Measurements from ENCODE around the gene CRACR2A. TPM values are rescaled to one million over a fixed set of nuclear protein-coding genes. Genes with fewer than 3 reads are reported as not detected.

CRACR2A gene
- total RNA-seq, 1 experiment from 2014 or later, result 9.5 TPM

- no peaks in the 10 kb centered on the region for H3K9me3 ChIP-seq
- H3K4me3 ChIP-seq, result no peak overlapping the region
- no peaks in the 10 kb centered on the region for H3K27me3 ChIP-seq
- DNase-seq, result no peak
- 0 out of 2 replicates have a peak, but pooled peaks cover 2% of the 10 kb centered on the region for H3K36me3 ChIP-seq
Measured at GRCh38 chr12:3740480-3741231, 12.3 kb downstream of the CRACR2A start.

DNA sequence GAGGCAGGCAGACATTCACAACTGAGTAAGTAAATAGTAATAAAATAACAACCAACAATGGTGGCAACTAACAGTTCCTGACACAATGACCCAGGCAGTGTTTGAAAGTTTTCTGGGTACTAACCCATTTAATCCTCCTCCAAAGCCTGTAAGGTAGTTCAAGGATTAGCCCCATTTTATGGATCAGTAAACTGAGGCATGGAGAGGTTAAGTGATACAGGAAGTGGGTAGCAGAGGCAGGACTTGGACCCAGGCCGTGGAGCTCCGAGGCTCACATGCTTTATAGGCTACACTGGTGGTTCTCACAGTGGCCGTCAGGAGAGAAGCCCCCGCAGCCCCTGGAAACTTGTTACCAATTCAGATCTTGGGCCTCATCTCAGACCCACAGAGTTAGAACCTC is 17.5 kb downstream of the CRACR2A start:
- DNase-seq, result no peak
- H3K4me3 ChIP-seq, result no peak overlapping the region
- no peaks in the 10 kb centered on the region for H3K9me3 ChIP-seq
- H3K27me3 ChIP-seq, result no peaks in the 10 kb centered on the region
- no peaks in the 10 kb centered on the region; the same call in 1 of the 2 replicates for H3K36me3 ChIP-seq

DNA sequence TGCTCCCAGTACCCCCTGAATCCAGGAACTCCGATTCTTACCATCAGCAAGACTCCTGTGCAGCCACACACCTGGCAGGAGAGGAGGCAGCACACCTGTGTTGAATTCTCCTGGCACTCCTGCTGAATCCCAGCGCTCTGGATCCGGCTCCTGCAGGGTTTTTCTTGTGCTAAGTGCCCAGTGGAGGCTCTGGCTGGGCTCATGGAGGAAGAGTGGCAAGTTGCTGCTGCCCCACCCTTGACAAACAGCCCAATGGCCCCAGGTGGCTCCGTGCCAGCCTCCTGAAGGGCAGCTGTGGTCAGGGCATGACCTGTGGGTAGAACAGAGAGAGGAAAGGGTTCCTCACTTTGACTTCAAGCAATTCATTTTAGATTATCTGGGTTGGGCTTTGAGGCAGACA is 20.0 kb downstream of the CRACR2A start:
- Histone ChIP-seq H3K36me3 (no peaks in the 10 kb centered on the region; the same call in 1 of the 2 replicates), H3K9me3 (no peaks in the 10 kb centered on the region), H3K27me3 (no peaks in the 10 kb centered on the region), H3K4me3 (no peak overlapping the region)
- DNase-seq, result no peak

GRCh38 chr12:3730111-3730510 is 22.8 kb downstream of the CRACR2A start:
- no peaks in the 10 kb centered on the region for H3K9me3 ChIP-seq
- no peak overlapping the region for H3K4me3 ChIP-seq
- no peak for DNase-seq

DNA sequence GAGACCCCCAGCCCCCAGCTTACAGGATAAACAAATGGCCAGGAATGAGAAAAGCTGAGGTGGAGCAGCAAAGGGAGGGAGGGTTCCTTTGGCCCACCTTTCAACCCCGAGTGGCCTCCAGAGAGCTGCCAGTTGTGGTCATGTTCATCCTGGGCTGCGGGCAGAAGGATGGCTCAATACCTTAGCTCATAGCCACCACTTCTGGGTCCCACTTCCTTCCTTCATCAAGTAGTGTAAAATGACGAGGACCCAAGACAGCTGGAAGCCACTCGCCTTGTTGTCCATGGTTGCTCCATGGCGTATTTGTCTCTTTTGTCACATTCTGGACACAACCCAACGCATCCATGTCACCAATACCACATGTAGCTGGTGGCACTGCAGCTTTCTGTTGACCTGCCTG is 24.2 kb downstream of the CRACR2A start:
- Histone ChIP-seq H3K27me3 (no peaks in the 10 kb centered on the region), H3K9me3 (no peaks in the 10 kb centered on the region), H3K36me3 (no peaks in the 10 kb centered on the region), H3K4me3 (no peak overlapping the region)
- DNase-seq, result no peak

More at GRCh38 chr12:3730111-3730510, 22.8 kb downstream of the CRACR2A start:
- no peaks in the 10 kb centered on the region for H3K27me3 ChIP-seq
- no peaks in the 10 kb centered on the region; the same call in 1 of the 2 replicates for H3K36me3 ChIP-seq

DNA sequence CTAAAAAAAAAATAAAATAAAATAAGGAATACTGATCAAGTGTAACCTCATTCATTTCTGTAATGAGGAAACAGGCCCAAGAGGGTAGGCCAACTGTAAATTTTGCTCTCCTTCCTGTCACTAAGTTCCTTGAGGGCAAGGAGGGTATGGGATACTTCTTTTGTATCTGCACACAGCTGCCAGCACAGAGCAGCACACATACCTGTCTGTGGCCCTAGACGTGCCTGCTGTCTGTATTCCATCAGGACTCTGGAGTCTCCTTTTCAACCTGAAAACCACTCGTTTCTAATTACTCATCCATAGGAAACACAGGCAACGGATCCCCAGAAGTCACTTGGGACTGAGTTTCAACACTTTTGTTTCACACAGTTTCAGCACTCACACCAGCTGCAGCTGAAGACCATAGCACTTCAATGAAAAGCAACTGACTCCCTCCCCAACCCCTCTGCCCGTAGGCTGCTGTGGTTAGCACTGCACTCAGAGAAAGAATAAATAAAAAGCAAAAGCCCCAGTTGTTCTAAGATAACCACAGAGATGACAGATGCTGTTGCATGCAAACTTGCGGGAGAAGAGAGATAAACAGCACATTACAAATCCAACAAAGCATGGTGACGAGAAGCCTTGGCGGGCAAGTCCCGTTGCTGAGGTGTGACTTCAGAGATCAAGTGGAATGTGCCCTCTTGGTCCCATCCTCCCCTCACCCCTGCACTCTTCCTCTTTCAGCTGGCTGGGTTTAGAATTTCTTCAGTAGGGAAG is 24.9 kb downstream of the CRACR2A start:
- no peak for DNase-seq
- H3K9me3 ChIP-seq, result no peaks in the 10 kb centered on the region
- H3K36me3 ChIP-seq, result no peaks in the 10 kb centered on the region
- H3K4me3 ChIP-seq, result no peak overlapping the region
- no peaks in the 10 kb centered on the region for H3K27me3 ChIP-seq

- no peaks in the 10 kb centered on the region for H3K27me3 ChIP-seq
Measured at GRCh38 chr12:3727354-3727753, 25.6 kb downstream of the CRACR2A start.

DNA sequence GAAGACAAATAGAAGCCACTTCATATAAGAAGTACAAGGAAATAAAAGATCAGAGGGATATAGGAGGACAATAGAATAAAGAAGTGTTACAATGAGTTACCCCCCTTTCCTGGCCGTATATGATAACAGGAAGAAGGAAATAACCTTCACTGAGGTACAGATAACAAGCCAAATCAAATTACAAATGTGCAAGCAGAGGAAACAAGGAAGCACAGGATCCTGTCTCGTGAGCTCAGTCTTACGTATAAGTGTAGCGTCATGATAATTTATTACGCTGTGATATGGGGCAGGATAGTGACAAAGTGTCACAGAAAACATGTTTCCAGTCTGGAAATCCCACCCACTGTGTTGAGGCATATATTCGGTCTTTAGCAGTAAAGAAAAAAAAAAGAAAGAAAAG is 26.5 kb downstream of the CRACR2A start:
- H3K36me3 ChIP-seq, result no peaks in the 10 kb centered on the region
- no peaks in the 10 kb centered on the region for H3K27me3 ChIP-seq
- H3K4me3 ChIP-seq, result no peak overlapping the region
- H3K9me3 ChIP-seq, result no peaks in the 10 kb centered on the region
- no peak for DNase-seq

More at GRCh38 chr12:3727354-3727753, 25.6 kb downstream of the CRACR2A start:
- no peak overlapping the region for H3K4me3 ChIP-seq
- no peaks in the 10 kb centered on the region for H3K36me3 ChIP-seq
- H3K9me3 ChIP-seq, result no peaks in the 10 kb centered on the region
- no peak for DNase-seq

DNA sequence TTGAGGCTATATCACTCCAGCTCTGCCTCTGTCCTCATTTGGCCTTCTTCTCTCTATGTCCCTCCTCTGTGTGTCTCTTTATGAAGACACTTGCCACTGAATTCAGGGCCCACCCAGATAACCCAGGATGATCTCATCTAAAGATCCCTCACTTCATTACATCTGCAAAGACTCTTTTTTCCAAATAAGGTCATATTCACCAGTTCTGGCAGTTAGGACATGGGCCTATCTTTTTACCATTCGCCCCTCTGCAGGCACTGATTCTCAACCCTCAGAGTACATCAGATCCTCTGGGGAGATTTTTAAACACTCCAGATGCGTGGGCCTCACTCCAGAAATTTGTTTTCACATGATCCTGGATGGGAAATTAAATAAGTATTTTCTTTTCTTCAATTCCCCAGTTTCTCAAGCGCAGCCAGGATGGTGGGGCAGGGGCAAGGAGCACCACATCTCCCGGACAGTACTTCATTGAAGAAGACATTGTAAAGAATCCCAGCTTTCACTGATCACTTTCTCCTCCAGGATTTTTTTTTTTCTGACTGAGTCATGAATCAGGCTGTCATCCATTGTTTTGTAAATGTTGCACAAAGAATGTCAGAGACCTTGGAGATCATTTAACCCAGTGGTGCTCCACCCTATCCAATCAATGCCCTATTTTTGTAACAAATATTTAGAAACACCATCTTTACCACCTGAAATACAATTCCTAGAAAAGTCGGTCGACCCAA is 27.4 kb downstream of the CRACR2A start:
- DNase-seq, result no peak
- Histone ChIP-seq H3K27me3 (no peaks in the 10 kb centered on the region), H3K4me3 (no peak overlapping the region), H3K9me3 (no peaks in the 10 kb centered on the region), H3K36me3 (no peaks in the 10 kb centered on the region)

DNA sequence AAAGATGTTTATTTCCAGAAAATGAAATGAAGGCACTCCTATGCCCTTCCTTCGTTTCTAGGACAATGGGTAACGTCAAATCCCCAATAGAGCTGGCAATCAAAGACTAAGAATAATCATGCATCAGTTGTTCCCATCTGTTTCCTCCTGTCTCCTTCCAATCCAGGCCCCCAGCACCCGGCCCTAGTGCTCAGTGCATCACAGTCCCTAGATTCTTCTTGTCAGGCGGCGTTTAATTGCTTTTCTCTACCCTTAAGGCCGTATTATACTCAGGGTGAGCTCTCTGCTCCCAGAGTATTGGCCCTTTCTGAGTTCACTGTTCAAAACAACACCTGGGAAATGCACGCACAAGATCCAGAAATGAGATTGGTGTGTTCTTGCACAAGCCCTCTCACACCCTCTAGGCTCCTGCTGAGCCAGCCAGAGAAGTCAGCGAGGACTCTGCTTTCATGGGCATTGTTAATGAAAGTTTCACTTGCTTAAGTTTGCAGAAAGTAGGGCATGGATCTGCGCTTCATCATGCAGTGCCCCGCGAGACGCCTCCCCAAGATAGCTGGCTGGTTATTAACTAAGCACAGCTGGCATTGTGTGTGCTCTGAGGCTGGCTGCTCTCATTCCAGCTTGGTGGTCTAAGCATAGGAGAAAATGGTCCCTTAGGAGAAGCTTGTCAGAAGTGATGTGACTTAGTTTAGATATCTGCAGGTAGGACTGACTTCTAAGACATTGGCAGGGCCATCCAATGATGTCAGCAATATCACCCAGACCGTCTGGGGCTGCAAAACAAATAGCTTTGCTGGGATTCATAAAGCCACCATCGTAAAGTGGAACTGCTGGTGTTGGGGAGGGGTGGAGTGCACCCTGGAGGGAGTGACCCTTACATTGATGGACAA is 28.7 kb downstream of the CRACR2A start:
- Histone ChIP-seq H3K27me3 (no peaks in the 10 kb centered on the region), H3K9me3 (no peaks in the 10 kb centered on the region), H3K4me3 (no peak overlapping the region), H3K36me3 (no peaks in the 10 kb centered on the region)
- no peak for DNase-seq

GRCh38 chr12:3722368-3722767 is 30.5 kb downstream of the CRACR2A start:
- H3K9me3 ChIP-seq, result no peaks in the 10 kb centered on the region
- no peaks in the 10 kb centered on the region for H3K27me3 ChIP-seq
- DNase-seq, result no peak
- H3K4me3 ChIP-seq, result no peak overlapping the region
- H3K36me3 ChIP-seq, result no peaks in the 10 kb centered on the region; the same call in 1 of the 2 replicates

DNA sequence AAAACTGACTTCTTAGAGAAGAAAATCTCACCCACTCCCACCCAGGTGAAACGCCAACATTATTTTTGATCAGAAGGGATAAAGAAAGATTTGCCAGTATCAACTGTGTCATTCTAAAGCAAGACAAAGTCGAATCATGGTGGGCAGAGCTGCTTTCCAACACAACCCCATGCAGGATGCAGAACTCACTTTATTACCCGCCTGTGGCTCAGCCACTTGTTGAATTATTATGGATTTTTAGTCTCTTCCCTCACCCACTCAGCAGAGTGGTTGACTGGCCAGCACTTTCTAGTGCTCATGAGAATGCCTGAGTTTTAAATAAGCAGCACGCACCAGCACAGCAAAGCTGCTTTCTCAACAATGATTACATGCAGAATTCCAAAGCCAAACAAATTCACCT is 32.1 kb downstream of the CRACR2A start:
- Histone ChIP-seq H3K27me3 (no peaks in the 10 kb centered on the region), H3K36me3 (no peaks in the 10 kb centered on the region; the same call in 1 of the 2 replicates), H3K4me3 (no peak overlapping the region), H3K9me3 (no peaks in the 10 kb centered on the region)
- no peak for DNase-seq

GRCh38 chr12:3718100-3718499 is 34.8 kb downstream of the CRACR2A start:
- Histone ChIP-seq H3K36me3 (no peaks in the 10 kb centered on the region; the same call in 1 of the 2 replicates), H3K9me3 (no peaks in the 10 kb centered on the region), H3K27me3 (no peaks in the 10 kb centered on the region), H3K4me3 (no peak overlapping the region)
- DNase-seq, result no peak

GRCh38 chr12:3717283-3717898 is 35.5 kb downstream of the CRACR2A start:
- no peak for DNase-seq
- H3K36me3 ChIP-seq, result no peaks in the 10 kb centered on the region; the same call in 1 of the 2 replicates
- H3K9me3 ChIP-seq, result no peaks in the 10 kb centered on the region
- no peak overlapping the region for H3K4me3 ChIP-seq
- no peaks in the 10 kb centered on the region for H3K27me3 ChIP-seq

DNA sequence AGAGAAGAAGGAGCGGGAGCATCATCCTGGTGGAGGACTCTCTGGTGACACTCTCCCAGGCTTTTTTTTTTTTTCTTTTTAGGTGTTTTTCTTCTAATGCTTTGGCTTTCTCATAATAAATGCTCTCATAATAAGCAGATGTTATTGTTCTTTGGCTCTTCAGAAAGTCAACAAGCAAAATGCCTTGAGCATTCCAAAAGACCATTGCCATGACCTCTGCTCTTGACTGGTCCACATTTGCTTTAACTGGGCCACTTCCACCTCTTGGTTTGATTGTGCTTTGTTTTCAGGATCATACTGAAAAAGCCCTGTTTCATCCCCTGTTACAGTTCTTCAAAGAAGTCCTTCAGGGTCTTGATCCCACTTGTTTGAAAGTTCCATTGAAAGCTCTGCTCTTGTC is 36.9 kb downstream of the CRACR2A start:
- Histone ChIP-seq H3K9me3 (no peaks in the 10 kb centered on the region), H3K4me3 (no peak overlapping the region), H3K36me3 (peaks cover 2% of the 10 kb centered on the region; the same call in 1 of the 2 replicates), H3K27me3 (no peaks in the 10 kb centered on the region)
- DNase-seq, result no peak

- H3K27me3 ChIP-seq, result no peaks in the 10 kb centered on the region
Measured at GRCh38 chr12:3713947-3714346, 39.0 kb downstream of the CRACR2A start.

More at GRCh38 chr12:3713947-3714346, 39.0 kb downstream of the CRACR2A start:
- no peak overlapping the region for H3K4me3 ChIP-seq
- H3K9me3 ChIP-seq, result no peaks in the 10 kb centered on the region
- DNase-seq, result no peak
- H3K36me3 ChIP-seq, result peaks cover 2% of the 10 kb centered on the region; the same call in 1 of the 2 replicates
